ENCODE data around the gene TMED9. TPM values are rescaled to one million over a fixed set of nuclear protein-coding genes. Genes with fewer than 3 reads are reported as not detected.

The TMED9 gene
- total and polyA plus RNA-seq, 2 donors (not counting 3 experiments of a cell fraction or from before 2014, with no cell fraction given): 291 to 331 TPM

- intact Hi-C loops (cut with micrococcal nuclease) (no loop called here), dilution Hi-C loops (cut with MboI; ENCODE audit: extremely low pct_ligation_motif_present, low sequenced_read_pairs) (no loop called here)
- H3K9me3 ChIP-seq (replicated peaks; ENCODE audit: control insufficient read depth, insufficient read depth, low read length): no peaks in the 10 kb centered on the region
- H3K27ac ChIP-seq (ENCODE audit: insufficient read depth, low read depth, low read length): no peak overlapping the region
- no peaks in the 10 kb centered on the region for H3K79me2 ChIP-seq (ENCODE audit: control insufficient read depth, insufficient read depth, low read length)
- peaks cover 0 to 9% of the 10 kb centered on the region in 2 experiments for H3K36me3 ChIP-seq (ENCODE audit: control insufficient read depth in 2 of 2, extremely low read depth in 1 of 2, insufficient read depth in 2 of 2, low read length in 2 of 2)
- FAIRE-seq: no peak
- DNase-seq (ENCODE audit: low read depth, low spot score): no peak
- H3K9me1 ChIP-seq (replicated peaks; ENCODE audit: control insufficient read depth, extremely low read depth, insufficient read depth, low read length): no peaks in the 10 kb centered on the region
- BruUV-seq (replicated peaks): no TSS peak
- H3K4me2 ChIP-seq (ENCODE audit: insufficient read depth, low read length): no peak overlapping the region
- CTCF ChIA-PET: interaction anchor here (1.2 kb wide), 1 partner anchor 12 kb away, joined by 4 read pairs; no protein-coding TSS in a partner anchor
- no peak overlapping the region for H3K9ac ChIP-seq (replicated peaks; ENCODE audit: extremely low read depth, insufficient read depth, low read length)
- POLR2A ChIA-PET: no interaction called here
- no peaks in the 10 kb centered on the region for H3K27me3 ChIP-seq (ENCODE audit: control insufficient read depth in 2 of 2, insufficient read depth in 2 of 2, low read length in 2 of 2)
- H2AFZ ChIP-seq (ENCODE audit: low read depth, low read length): no peak overlapping the region
- TF ChIP-seq FOS (IDR thresholded peaks at IDR 0.05; ENCODE audit: borderline replicate concordance, insufficient read depth, low read length) (no peak), POLR2AphosphoS5 (IDR thresholded peaks at IDR 0.05; ENCODE audit: insufficient read depth, low read depth, low read length) (no peak), JUN (IDR thresholded peaks at IDR 0.05; ENCODE audit: borderline replicate concordance, insufficient read depth, insufficient read length, low read depth) (no peak), EZH2 (IDR thresholded peaks at IDR 0.05; ENCODE audit: borderline replicate concordance, low read depth, low read length, severe bottlenecking) (no peak), POLR2A (IDR thresholded peaks at IDR 0.05; ENCODE audit: low read depth, low read length) (no peak), MAX (IDR thresholded peaks at IDR 0.05; ENCODE audit: insufficient read depth, insufficient read length) (no peak), CTCF (IDR thresholded peaks at IDR 0.05; ENCODE audit: extremely low read depth in 1 of 2, insufficient read depth in 1 of 2, low read depth in 1 of 2, low read length in 2 of 2) (no peak), GATA2 (IDR thresholded peaks at IDR 0.05; ENCODE audit: insufficient read depth, insufficient read length, low read depth, low read length) (no peak), MYC (IDR thresholded peaks at IDR 0.05; ENCODE audit: low read depth, low read length) (no peak)
- no peaks in the 10 kb centered on the region for H3K4me1 ChIP-seq (ENCODE audit: control insufficient read depth, extremely low read depth, insufficient read depth, low read length)
- H3K4me3 ChIP-seq (replicated peaks in 1 of 3; ENCODE audit: insufficient read depth in 1 of 3, low read depth in 1 of 3, low read length in 3 of 3): no peak overlapping the region
- no peaks in the 10 kb centered on the region for H4K20me1 ChIP-seq (replicated peaks; ENCODE audit: control insufficient read depth, extremely low read depth, insufficient read depth, low read length)
Measured at GRCh38 chr5:177610131-177610769, 18.2 kb downstream of the TMED9 start.
